SK-N-MC (cell line): ENCODE results near the gene MPZL2.

ENCODE experiments used
- EZH2 ChIP-seq: fragments of 200-600 bp; sonication (generic); IDR thresholded peaks from one replicate; pipeline ENCODE4 v1.6.1; 2017; ENCODE audit warnings: antibody characterized with exemption
- POLR2AphosphoS5 ChIP-seq: IDR thresholded peaks from 2 replicates; pipeline ENCODE4 v1.6.1; 2012; ENCODE audit warnings: mild to moderate bottlenecking, low read depth, low read length, borderline replicate concordance

DNA sequence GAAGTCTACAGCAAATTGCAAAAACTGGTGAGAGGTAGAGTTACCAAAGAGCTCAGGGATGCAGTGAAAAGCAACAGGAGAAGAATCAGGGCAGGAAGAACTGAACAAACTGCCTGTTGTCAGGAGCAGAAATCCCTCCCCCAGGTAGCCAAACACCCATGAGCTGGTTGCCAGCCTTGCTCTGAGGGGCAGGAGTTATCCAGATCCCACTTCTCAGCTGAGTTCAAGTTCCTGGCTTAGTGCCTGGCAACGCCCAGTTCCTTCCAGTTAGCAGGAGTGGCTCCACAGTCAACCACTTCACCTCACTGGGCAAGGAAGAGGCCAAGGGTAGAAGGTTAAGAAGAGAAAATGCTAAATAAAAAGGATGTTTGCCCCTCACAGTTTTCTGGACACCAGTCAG, 1.9 kb upstream of the MPZL2 start:
- no peak for TF ChIP-seq EZH2
- no peak for TF ChIP-seq POLR2AphosphoS5
